ENCODE data around the gene ARHGEF28.

Gene ARHGEF28

GRCh38 chr5:73619606-73620333, 6.2 kb upstream of the ARHGEF28 start:
- DNase-seq = no peak

DNA sequence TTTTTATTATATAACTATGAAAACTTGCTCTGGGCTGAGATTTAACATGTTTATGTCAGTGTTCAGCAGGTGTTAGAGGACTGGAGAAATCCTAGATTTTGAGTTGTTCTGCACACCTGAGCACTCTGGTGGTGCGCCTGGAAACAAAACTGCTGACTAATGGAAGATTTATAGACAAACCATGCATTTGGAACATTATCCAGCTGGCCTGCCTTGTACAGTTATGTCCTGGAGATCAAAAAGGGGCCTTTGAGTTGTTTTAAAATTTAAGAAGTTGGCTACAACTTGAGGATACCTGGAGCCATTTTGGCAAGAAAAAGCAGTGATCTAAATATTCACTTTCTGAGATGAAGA, 5.7 kb upstream of the ARHGEF28 start:
- DNase-seq = no peak

- DNase-seq = no peak
Observed at GRCh38 chr5:73623060-73623459, 2.9 kb upstream of the ARHGEF28 start.

- no peak for DNase-seq
Observed at GRCh38 chr5:73623901-73624404, 2.0 kb upstream of the ARHGEF28 start.

GRCh38 chr5:73624888-73625287, 1.1 kb upstream of the ARHGEF28 start:
- DNase-seq = no peak

- no peak for DNase-seq
Observed at GRCh38 chr5:73625372-73625943, 538 bp upstream of the ARHGEF28 start.

GRCh38 chr5:73626814-73627313, 868 bp downstream of the ARHGEF28 start:
- no peak for DNase-seq

GRCh38 chr5:73629456-73629855, 3.5 kb downstream of the ARHGEF28 start:
- no peak for DNase-seq

GRCh38 chr5:73630765-73631164, 4.8 kb downstream of the ARHGEF28 start:
- DNase-seq = no peak

DNA sequence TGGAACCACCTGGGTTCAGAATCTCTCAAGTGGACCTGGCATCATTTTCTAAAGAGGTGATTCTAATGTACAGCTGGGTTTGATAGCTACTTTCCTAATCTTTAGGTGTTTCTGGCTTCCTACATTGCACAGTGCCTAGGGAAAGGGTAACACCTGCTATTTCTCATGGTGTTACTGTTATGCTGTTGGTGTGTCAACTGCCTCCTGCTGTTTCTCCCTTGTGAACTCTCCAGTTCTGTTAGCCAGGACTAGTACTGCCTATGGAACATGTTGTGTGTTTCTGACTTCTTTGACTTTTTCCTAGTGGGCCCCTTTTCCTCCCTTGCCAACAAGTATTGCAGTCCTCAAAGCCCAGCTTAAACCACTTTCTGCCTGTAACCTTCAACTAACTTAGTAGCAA, 5.5 kb downstream of the ARHGEF28 start:
- no peak for DNase-seq

DNA sequence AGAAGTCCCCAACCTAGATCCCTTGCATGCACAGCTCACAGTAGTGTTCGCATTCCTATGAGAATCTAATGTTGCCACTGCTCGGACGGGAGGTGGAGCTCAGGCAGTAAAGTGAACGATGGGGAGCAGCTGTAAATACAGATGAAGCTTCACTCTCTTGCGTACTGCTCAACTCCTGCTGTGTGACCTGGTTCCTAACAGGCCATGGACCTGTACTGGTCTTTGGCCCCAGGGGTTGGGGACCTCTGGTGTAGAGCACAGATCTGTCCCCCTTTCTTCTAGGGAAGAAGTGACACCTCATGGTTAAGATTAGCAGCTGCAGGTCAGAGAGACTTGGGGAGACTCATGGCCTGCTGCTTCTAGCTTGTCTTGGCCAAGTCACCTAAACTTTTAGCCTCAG, 7.1 kb downstream of the ARHGEF28 start:
- DNase-seq = no peak

GRCh38 chr5:73636408-73636807, 10.4 kb downstream of the ARHGEF28 start:
- DNase-seq = no peak

DNA sequence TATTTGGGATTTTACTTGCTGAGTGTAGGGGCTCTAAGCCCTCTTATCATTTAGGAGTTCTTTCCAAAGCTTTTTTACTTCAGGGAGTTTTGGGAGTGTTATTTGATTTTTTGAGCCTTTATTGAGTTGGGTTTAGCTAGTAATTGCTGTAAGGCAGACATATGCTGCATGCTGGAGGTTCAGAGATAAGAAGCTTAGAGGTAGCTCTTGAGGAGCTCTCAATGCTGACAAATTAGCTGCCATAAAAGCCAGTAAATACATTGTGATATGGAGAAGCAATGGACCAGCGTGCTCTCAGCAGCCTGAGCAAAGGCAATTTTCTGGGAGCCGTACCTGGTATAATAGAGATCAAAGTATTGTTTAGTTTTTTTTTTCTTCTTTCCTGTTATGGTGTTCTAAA, 11.6 kb downstream of the ARHGEF28 start:
- no peak for DNase-seq

DNA sequence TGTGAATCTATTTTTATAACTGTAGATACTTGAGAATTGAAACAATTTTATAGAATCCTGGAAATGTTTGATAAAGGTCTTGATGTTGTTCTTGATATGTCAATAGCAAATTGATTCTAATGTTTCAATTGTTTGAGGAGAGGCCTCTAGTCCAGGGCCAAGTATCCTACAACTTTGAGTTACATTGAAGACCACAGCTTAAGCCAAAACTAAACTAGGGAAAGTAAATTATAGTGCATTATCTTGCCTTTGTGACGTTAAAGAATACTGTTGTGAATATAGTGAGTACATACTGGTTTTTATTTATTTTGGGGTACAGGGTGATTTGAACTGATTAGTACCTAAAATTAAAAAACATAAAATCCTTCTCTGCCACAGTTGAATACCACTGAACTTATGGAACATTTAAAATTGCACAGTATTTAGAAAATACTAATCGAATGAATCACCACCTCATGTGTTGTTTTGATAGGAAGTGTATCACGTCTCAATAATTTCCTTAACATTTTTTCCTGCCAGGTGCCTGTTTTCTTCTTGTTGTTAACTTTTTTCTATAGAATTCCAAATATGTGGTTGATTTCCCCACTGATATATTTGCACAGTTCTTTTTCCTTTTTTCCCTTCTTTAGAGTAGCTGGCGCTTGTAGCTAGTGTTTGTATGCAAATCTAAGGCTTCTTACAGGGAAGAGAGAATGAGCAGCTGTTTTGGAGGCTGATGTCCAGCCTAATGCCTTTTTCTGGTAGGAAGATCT, 12.5 kb downstream of the ARHGEF28 start:
- DNase-seq = no peak

GRCh38 chr5:73640861-73641320, 14.9 kb downstream of the ARHGEF28 start:
- no peak for DNase-seq

DNA sequence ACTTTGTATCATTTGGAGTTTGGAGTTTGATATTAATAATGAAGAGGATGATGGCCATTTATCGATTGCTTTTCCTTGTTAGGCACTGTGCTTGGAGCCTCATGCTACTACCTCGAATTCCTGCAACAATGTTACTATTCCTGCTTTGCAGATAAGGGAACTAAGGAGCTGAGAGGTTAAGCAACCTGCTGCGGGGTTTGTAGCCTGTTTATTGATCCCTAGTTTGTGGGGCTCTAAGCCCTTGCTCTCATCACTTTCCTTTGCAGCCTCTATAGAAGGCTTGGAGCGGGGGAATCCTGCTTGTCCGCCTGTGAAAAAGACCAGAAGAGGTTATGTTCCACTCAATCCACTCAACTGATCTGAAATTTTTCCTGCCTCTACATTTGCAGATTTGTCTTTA, 15.8 kb downstream of the ARHGEF28 start:
- no peak for DNase-seq

DNA sequence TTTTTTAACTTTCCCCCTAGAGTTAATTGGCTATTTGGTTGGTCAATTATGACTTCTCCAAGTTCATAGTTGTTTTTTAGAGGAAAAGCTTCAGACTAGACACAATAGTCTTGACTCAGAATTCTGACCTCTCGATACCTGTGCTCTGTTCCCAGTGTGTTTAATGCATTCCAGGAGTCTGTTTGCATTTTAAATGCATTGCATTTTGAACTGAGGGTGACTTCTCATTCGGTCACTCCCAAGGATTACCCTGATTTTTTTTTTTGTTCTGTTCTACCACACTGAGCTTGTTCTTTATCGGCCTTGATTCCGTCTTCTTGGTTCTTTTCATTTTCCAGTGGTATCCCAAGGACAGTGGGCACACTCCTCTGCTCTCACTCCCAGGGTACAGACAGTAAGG, 16.3 kb downstream of the ARHGEF28 start:
- DNase-seq = no peak

DNA sequence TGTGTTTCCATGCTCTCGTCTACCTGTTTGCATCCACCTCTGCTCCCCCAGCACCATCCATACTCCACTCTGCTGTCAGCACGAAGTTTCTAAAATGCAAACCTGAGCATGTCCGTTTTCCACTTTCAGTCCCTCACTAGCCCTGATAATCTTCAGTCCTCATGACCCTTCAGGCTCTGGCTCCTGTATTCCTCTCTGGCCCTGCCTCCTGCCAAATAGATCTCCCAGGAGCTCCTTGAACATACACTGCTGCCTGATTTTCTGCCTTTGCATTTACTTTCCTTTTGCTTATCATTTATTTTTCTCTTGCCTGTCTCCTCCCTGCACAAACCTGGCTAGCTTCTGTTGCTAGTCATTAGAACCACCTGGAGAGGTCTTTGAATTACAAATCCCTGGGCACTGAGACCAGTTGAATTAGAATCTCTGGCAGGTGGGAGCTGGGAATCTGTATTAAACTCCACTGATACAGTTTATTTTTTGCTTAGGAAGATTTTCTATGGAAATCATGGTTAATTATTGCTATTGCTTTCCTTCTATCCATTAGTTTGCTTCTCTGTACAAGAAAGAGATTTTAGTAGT, 18.5 kb downstream of the ARHGEF28 start:
- DNase-seq = no peak

DNA sequence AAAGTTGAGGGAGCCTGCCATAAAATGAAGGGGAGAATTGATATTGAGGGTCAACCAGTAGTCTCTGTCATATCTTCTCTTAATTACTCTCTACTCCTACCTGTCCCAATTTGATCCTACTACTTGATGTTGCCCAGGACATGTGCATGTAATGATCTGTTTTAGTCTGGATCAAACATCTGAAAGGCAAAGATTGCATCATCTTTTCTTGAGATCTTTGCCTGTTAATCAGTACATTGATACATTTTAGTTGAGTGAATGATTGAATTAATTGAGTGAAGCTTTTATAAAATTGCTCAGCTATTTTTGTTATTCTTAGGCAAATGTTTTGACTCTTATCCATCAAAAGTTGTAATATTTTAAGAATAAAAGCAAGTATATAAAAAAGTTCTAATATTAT, 21.7 kb downstream of the ARHGEF28 start:
- no peak for DNase-seq

DNA sequence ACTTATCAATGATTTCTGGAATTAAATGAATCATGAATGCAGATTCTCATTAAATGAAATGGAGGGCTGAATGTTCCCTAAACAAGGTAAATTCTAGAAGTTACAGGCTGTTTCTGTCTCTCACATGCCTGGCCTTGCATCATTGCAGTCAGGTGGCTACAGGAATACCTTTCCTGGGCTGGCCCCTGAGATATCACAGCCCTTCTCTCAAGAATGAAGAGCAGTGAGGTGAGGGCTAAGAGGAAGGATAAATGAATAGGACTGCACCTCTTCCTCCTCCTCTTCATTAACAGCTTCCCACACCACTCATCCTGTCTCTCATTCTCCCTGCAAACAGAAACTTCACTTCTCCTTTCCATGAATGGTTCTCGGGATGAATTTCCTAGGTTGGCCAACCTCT, 22.5 kb downstream of the ARHGEF28 start:
- DNase-seq = no peak

GRCh38 chr5:73649926-73650325, 23.9 kb downstream of the ARHGEF28 start:
- DNase-seq = no peak

- DNase-seq = no peak
Observed at GRCh38 chr5:73652391-73652790, 26.4 kb downstream of the ARHGEF28 start.

DNA sequence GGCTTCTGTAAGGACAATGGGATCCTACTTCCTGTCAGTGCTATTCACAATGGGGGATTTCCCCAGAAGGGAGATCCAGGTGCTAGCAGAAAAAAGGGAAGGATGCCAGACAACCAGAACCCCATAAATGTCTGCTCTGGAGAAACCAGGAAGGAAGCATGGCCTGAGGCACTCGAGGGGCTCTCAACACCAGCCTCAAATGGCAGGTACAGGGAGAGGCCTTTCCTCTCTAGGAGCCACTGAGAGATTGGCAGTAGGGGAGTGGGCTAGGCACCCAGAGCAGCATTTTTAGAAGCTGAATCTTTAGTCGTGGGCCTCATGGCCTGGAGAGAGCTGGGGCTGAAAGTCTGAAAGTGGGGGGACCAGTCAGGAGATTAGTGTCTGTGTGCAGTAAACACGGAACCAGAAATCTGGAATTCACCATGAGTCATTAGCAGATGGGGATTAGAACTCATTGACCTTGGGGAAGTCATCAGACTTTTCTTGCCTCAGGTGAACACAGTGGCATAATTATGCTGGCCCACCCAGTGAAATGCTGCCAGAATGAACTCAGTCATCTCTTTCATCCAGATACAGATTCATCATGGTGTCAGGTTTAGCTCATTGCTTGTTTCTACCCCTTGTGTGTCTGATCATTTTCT, 28.3 kb downstream of the ARHGEF28 start:
- DNase-seq = no peak

All from NCI-H774 (cell line).